Measurements from ENCODE around the gene FAM13A.

- TF ChIP-seq CTCF (IDR thresholded peaks at IDR 0.05 in 8 of 11, conservative IDR thresholded peaks at IDR 0.05 in 3 of 11) (no peak), POLR2A (IDR thresholded peaks at IDR 0.05) (no peak)
These were observed 351.0 kb downstream of the FAM13A start for GRCh38 chr4:88705805-88706492.
